Renal pelvis (tissue), 4 donors: ENCODE data around the gene RPTOR. TPM values are rescaled to one million over a fixed set of nuclear protein-coding genes. Genes with fewer than 3 reads are reported as not detected.

ENCODE experiments used
- DNase-seq: peaks from one replicate; pipeline ENCODE4 v3.0.0-alpha.2; 2013
- polyA plus RNA-seq, 3 donors: library from polyadenylated mRNA; unstranded; fragments of 120-200 nt; gene quantifications; one replicate each; pipeline ENCODE4 v1.2.1, GENCODE V29; 2013; ENCODE audit not compliant: insufficient read length in 3 of 3

RPTOR gene
- polyA plus RNA-seq, 3 donors, result 20.7 to 25.0 (median 22.9) TPM

DNA sequence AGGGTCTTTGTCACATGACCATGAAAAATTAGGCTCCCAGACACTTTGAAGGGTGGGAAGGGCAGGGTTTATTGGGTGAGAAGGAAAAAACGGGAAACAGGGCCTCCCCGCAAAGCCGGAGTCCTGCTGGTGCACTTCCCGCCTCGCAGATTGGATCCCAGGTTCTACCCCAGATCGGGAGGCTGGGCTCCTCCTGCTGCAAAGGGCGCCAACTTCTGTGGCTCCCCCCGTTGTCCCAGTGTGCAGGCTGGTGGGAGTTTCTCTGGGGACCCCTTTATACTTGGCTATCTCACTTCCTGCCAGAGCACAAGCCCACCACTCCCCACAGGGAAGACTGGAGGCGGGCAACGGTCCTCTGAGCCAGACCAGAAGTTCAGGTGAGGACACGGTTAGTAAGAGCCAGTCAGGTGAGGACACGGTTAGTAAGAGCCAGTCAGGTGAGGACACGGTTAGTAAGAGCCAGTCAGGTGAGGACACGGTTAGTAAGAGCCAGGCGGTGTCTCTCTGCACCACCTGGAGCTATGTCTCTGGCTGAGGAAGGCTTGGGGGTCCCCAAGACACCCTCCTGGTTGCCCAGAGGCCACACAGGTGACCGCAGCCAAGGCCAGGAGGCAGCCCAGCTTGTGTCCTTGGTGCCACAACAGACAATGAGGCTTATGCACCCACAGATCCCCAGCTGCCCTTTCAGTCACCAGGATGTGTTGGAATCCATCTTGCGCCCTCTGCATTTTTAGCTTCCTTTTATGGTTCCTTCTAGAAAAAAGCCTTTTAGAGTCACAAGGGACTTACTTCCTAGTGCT, 398.9 kb downstream of the RPTOR start:
- no peak for DNase-seq

DNA sequence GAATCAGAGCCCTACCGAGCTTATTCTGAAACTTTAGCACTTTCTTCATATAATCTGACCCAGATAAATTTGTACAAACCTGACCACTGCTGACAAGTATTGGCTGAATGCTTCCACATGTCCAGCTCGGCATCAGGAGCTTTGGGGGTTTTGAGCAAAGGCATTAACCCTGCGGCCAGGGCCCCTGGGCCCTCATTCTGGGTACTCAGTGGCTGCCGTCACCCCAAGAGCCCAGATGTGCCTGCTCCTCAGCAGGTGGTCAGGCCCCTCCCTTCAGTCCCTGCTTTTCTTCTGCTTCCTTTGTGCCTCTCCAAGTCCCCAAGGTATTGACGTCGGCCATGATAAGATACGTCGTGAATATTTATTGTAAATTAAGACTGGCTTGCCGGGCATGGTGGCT, 399.7 kb downstream of the RPTOR start:
- DNase-seq, result no peak

DNA sequence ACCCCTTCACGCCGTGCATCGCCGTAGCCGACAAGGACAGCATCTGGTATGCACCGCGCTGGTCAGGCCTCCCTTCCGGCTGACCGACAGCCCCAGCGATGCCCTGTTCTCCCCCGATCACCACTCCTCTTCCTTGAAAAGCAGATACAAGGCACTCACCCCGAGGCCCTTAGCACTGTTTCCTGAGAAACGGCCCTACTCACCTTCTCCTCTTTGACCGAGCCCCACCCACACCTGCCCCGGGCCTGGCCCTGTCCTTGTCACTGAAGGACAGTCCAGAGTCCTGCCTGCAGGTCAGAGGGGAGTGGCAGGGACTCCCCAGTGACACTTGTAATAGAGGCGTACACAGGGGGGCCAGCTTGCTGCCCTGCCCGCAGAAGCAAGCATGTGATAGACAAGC, 401.1 kb downstream of the RPTOR start:
- no peak for DNase-seq

DNA sequence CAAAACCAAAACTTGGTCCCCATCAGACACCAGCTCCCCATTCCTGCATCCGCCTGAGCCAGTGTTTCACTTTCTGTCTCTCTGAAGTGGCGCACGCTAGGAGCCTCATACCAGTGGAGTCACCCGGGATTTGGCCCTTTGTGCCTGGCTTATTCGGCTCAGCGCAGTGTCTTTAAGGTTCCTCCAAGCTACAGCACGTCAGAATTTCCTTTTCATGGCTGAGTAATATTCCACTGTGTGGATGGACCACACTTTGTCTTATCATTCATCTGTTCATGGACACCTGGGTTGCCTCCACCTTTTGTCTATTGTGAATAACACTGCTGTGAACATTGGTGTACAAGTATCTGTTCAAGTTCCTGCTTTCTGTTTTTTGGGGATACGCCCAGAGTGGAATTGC, 401.8 kb downstream of the RPTOR start:
- no peak for DNase-seq

DNA sequence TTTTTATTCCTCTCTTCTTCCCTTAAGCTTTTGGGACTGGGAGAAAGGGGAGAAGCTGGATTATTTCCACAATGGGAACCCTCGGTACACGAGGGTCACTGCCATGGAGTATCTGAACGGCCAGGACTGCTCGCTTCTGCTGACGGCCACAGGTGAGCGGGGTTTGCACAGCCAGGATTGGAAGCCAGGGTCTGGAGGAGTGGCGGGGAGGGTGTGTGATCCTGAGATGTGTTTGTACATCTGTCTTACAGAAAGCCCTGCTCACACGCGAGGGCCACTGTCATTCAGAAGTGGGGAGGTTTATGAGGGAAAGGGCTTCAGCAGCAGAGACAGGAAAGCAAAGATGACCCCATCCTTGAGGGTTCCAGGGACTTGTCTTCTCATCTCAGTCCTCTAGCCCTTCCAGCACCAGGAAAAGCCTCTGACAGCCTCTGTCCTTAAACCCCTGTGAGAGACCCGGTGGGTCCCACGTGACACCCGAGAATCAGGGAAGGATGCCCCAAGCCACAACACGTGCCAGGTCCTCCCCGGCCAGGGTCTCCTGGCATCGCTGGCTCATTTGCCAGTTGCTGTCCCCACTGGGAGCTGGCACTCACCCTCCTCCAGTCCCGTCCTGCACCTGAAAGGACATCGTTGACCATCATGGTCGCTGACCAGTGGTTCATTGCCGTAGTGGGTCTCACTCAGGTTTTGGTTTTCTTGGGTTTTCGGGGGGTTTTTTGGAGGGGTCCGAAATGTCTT, 402.7 kb downstream of the RPTOR start:
- DNase-seq, result no peak

DNA sequence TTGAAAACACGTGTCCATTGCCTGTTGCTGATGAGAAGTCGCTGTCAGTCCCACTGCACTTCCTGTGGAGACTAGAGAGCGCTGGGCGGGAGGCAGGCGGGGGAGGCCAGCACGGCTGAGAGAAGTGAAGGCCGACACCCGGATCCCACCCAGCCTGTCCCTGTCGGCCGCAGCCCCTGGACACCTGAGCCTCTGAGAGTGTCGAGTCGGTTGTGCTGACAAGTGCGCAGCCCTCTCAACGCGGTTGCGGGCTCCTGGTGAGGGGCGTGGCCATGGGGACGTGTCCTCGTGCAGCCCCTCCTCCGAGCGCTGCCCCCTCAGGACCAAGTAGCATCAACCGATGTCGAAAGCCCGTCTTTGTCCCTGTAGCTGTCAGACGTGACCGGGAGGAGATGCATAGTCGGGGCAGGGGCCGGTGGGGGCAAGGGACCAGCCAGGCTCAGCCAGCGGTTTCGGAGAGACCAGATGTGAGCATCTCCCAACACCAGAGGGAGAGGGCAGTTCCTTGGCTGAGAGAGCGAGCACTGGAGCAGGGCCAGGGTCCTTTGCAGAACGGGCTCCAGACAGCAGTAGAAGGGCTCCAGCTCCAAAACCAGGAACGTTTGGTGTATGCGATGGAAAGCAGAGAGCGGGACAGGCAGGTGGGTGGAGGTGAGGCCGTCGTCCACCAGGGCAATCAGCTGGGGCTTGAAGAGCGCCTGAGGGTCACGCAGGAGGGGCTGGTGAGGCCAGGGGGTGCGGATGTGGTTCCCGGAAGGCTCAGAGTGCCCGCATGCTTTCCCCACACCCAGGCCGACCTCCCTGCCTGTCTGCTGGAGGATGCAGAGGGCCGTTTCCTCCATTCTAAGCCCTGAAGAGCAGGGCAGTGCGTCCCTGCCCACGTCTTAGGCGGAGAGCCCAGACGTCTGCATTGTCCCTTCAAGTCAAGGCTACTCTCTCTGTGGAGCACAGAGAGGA, 403.7 kb downstream of the RPTOR start:
- DNase-seq, result no peak

DNA sequence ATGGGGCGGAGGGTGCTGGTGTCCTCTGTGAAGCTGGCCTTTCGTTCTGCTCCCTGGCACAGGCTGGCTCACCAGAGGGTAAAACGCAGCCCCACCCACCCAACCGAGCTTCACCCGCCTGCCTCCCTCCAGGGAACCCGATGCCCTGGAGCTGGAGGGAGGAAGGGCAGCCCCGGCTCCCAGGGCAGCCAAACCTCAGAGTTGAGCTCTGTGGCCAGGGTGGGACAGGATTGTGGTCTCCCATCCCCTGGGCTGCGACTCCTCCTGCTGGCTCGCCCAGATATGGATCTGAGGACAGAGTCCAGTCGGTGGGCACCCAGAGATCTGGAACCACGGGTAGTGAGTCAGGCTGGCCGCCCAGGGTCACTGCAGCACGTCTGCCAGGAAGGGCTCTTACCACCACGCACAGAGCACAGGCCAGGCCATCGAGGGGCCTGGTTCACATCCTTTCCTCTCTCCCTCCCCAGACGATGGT, 404.4 kb downstream of the RPTOR start:
- DNase-seq, result no peak

DNA sequence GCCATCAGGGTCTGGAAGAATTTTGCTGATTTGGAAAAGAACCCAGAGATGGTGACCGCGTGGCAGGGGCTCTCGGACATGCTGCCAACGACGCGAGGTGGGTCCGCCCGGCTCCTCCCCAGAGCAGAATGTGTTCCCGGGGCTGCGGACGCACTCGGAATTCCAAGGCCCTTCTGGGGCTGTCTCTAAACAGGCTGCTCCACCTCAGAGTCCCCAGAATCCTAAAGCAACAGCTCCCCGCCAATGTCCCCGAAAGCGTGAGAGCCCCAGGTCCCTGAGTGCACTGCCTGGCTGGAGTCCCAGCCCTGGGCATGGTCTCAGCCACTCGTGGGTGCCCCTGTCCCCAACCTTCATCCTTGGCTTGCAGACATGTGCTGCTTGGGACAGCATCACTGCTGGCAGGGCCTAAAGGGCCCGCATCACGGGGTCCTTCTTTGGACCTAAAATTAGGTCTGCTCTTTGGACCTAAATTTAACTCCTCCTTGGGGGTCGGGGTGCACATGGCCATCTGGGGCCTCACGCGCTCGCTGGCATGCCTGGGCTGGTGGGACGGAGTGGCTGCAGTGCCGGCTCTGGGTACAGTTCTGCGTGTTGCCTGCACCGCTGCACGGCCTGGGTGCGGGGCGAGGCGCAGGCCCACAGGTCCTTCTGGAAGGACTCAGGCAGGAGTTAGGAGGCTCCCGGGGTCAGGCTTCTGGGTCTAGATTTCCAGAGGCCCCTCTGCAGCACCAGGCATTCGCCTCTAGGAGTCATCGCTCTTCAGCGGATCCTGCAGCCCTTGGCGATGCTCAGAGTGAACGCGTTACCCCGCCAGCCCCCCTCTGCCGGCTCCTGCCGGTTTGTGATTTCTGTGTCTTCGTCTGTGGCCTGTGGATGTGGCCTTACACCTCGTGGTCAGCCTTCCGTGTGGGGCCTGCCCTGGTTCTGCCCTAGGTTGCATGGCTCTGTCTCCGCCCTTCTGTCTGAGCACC, 405.1 kb downstream of the RPTOR start:
- no peak for DNase-seq

DNA sequence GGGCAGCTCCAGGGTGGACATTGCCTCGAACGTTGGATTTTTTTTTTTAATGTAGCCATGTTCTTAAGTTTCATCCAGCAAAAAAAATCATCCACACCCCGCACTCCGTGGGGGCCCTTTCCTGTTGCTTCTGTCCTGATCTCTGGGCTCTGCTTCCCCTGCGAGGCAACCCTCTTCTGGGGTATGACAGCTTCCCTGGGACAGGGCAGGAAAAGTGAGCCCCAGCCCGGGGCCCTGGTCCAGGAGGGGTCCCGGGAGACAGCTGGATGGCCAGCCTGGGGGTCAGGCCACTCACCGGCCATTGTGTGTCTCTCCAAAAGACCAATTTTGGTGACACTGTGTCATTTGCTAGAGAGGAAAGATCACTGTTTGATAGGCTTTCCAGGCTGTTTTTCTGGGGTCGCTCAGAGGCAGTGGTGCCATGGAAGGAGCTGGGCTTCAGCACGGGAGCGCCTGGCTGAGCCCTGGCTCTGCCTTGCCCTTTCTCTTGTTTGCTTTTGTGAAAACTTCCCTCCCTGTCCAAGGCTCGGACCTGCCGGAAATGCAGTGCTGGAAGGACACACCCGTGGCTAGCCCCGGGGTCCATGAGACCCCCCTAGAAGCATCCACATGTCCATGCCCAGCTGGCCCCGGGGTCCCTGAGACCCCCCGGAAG, 406.0 kb downstream of the RPTOR start:
- DNase-seq, result no peak

DNA sequence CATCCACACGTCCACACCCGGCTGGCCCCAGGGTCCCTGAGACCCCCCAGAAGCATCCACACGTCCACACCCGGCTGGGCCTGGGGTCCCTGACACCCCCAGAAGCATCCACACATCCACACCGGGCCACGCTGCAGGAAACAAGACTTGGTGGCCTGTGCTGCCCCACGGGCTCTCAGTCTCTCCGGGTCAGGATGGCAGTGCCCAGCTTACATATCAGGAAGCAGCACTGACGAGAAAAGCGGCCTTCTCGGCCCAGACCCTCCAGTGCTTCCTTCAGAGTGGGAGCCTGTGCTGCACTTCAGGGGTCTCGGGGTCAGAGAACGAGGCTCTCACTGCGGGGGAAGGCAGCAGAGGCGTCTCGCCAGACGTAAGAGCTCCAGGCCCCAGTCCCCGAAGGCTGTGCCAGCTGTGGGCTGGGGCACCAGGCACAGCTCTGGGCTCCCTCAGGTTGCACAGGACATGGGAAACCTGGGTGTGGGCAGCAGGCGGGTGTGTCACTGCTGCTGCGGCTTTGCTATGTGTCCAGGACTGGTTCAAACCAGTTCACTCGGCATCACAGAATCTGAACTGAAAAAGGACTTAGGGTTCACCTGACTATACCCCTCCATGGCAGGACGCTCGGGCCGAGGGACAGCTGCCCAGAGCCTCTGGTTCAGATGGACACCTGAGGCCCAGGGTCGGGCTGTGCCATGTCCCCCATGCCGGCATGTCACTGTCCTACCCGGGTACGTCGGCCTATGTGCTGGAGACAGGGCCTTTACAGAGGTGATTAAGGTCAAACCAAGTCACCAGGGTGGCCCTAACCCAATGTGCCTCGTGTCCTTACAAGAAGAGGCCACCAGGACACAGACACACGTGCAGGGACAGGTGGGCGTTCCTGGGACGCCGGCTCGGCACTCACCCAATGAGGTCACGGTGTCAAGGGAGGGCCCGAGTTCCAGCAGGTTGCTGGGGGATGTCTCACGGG, 406.8 kb downstream of the RPTOR start:
- no peak for DNase-seq

DNA sequence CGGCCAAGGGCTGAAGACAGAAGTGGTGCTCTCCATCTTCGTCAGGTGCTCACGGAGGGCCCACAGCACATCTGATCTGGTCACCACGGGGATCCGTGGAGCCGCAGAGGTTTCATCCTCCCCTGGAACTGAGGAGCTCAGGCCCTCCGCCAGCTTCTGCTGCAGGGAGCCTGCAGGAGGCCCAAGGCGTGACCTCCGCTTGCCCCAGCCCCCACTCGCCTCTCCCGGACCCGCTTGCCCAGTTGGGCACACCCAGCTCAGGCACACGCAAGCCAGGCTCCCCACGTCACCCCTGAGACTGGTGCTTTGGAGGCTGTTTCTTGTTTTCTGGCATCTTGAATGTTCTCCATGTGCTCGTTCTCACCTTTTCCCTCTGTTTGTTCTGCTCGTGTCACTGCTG, 407.7 kb downstream of the RPTOR start:
- DNase-seq, result no peak

DNA sequence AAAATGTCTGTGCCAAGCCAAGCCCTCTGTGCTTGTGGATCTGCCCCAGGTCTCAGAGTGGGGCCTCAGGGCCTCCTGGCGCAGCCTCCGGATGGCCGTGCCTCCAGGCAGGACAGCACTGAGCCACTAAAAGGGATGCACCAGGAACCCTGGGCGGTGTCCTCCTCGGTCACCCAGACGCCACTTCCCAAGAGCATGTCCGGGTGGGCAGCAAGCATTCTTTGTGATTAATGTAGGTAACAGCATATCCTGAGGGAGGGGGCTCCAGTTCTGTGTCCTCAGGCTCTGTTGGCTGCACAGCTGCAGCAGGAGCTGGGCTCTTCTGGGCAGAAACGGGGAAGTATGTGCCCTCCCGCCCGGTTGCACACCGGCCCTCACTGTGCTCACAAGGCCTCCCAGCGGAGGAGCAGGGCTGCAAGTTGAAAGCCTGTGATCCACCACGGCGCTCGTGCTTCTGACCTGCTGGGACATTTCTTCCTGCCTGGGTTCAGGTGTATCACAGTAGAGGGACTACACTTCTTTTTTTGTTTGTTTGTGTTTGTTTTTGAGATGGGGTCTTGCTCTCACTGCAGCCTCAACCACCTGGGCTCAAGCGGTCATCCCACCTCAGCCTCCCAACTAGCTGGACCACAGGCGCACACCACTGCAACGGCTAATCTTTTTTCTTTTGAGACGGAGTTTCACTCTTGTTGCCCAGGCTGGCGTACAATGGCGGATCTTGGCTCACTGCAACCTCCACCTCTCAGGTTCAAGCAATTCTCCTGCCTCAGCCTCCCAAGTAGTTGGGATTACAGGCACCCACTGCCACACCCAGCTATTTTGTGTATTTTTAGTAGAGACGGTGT, 409.1 kb downstream of the RPTOR start:
- DNase-seq, result no peak

DNA sequence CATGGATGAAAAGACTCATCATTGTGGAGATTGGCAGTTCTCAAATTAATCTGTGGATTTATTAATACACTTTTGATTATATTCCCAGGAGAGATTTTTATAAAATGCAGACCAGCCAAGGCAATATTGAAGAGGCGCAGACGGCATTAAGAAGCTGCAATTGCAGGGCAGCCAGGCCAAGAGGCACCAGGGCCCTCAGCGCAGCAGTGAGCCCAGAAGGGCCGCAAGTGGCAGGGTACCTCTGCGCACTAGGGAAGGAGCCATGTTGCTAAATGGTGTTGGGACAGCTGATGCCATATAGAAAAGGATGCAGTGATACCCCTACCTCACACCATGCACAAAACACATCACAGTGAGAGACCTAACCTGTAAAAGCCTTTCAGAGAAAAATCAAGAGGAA, 410.4 kb downstream of the RPTOR start:
- DNase-seq, result no peak

DNA sequence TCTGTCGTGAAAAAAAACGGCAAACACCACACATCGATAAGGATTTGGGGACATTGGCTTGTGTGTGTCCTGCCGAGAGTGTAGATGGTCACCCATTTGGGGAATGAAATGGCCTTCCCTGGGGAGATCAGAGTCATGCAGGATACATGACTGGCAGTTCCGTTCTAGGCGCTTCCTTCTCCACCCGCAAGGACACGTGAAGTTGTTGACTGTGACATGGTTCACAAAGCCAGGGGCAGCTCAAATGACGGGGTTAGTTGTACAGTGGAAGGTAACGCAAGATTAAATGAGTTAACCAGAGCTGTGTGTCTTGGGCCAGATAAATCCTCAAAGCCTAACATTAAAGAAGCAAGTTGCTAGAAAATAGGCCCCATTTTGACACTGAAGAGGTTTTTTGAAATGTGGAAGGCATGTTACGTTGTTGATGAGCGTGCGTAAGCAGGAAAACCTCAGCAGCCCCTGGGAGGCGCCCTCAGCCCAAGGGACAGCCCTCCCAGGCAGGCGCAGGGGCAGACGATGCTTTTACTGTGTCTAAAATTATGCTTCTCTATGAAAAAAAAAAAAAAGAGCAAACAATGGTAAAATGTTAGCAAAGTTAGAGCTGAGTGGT, 411.1 kb downstream of the RPTOR start:
- DNase-seq, result no peak

DNA sequence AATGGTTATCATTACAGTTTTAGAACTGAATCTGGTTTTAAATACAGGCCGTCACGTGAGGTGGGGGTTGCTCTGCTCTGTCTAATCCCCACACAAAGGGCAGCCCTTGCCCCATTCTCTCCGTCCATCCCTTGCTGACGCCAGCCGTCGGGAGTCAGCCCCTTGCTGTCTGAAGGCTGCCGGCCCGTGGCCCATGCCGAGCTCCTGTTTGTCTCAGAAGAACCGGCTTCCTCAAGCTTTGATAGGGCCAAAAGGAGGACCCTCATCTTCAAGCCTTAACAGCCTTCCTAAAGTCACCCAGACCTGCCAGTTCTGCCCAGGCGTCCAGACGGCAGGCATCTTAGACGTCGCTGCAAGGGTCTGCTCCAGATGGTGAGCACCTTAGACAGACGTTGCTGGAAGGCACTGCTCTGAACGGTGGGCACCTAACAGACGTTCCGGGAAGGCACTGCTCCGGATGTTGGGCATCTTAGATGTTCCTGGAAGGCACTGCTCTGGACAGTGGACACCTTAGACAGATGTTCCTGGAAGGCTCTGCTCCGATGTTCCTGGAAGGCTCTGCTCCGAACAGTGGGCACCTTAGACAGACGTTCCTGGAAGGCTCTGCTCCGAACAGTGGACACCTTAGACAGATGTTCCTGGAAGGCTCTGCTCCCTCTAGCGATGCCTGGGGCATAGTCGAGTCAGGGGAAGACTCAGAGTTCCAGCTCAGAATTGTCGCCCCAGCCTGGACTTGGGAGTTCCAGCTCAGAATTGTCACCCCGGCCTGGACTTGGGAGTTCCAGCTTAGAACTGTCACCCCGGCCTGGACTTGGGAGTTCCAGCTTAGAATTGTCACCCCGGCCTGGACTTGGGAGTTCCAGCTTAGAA, 411.9 kb downstream of the RPTOR start:
- DNase-seq, result no peak

DNA sequence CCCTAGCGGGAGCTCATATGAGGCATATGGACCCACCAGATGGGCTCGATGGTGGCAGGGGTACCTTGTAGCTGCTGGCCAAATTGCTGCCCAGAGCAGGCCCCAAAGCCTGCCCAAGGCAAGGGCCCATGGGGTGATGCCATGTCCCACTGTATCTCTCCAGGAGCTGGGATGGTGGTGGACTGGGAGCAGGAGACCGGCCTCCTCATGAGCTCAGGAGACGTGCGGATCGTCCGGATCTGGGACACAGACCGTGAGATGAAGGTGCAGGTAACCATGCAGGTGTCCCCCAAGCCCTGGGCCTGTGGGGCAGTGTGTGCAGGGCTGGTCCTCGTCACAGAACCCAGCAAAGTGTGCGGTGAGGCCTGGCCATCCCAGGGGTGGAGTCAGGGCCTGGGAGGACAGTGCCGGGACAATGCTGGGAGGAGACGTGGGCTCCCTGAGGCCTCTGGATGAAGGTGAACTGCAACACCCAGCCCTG, 412.9 kb downstream of the RPTOR start:
- no peak for DNase-seq
